Spinal cord (tissue), 10 donors: ENCODE data around the gene WASF3. TPM values are rescaled to one million over a fixed set of nuclear protein-coding genes. Genes with fewer than 3 reads are reported as not detected.

Source experiments
- DNase-seq, 6 donors: peaks; one replicate each; pipeline versions ENCODE4 v3.0.0 to v3.0.0-alpha.2; 2013 to 2015; ENCODE audit warnings: low spot score in 6 of 6, low read depth in 4 of 6
- H3K27ac ChIP-seq: one replicate; pipeline ENCODE4 v1.5.1; 2013; ENCODE audit warnings: low read depth, low read length, control low read depth
- H3K27me3 ChIP-seq: one replicate; pipeline ENCODE4 v1.6.1; 2013; ENCODE audit warnings: low read length; ENCODE audit not compliant: control insufficient read depth, insufficient read depth
- H3K36me3 ChIP-seq: one replicate; pipeline ENCODE4 v1.6.1; 2013; ENCODE audit warnings: low read length; ENCODE audit not compliant: control insufficient read depth, insufficient read depth
- H3K4me1 ChIP-seq: one replicate; pipeline ENCODE4 v1.6.1; 2013; ENCODE audit warnings: low read length; ENCODE audit not compliant: control insufficient read depth, insufficient read depth
- H3K4me3 ChIP-seq: one replicate; pipeline ENCODE4 v1.5.1; 2013; ENCODE audit warnings: low read depth, low read length, control low read depth
- H3K9me3 ChIP-seq: one replicate; pipeline ENCODE4 v1.6.1; 2013; ENCODE audit warnings: low read length; ENCODE audit not compliant: control insufficient read depth, insufficient read depth
- WGBS: methylation state at CpG from one replicate; pipeline ENCODE4 v1.1.5; 2013; ENCODE audit warnings: missing lambda C conversion rate; ENCODE audit not compliant: insufficient coverage; 5-methylcytosine and 5-hydroxymethylcytosine counted together
- polyA plus RNA-seq, 2 donors: library from polyadenylated mRNA; unstranded; fragments of 120-200 nt; gene quantifications; one replicate each; pipeline ENCODE4 v1.2.1, GENCODE V29; 2013; ENCODE audit not compliant: insufficient read length in 2 of 2
- total RNA-seq, 2 donors: library from RNA; depleted of rRNA in 1 of 2; stranded (reverse); fragments of 120-200 nt in 1 of 2; fragments of >200 nt in 1 of 2; gene quantifications; one replicate each; pipeline versions ENCODE4 v1.2.3 to v1.2.4, GENCODE V29; 2013 to 2014
- donor health status: healthy.

Gene WASF3
- total and polyA plus RNA-seq, 4 donors = 19.5 to 68.8 (median 53.0) TPM

GRCh38 chr13:26680572-26680971 lies 123.1 kb downstream of the WASF3 start:
- Histone ChIP-seq H3K27me3 (no peaks in the 10 kb centered on the region), H3K4me1 (peaks cover 4% of the 10 kb centered on the region), H3K4me3 (no peak overlapping the region), H3K9me3 (no peaks in the 10 kb centered on the region), H3K36me3 (peaks cover 41% of the 10 kb centered on the region), H3K27ac (no peak overlapping the region)
- DNase-seq = no peak
- WGBS = no CpG with 5 or more reads among the region's 5 CpGs

GRCh38 chr13:26681036-26681435 lies 123.6 kb downstream of the WASF3 start:
- no peaks in the 10 kb centered on the region for H3K9me3 ChIP-seq
- WGBS = 92% methylated on average over 14 of the region's 15 CpGs
- H3K4me1 ChIP-seq = peaks cover 4% of the 10 kb centered on the region
- no peak overlapping the region for H3K4me3 ChIP-seq
- no peak for DNase-seq
- H3K27me3 ChIP-seq = no peaks in the 10 kb centered on the region
- H3K36me3 ChIP-seq = peaks cover 43% of the 10 kb centered on the region
- H3K27ac ChIP-seq = no peak overlapping the region

GRCh38 chr13:26682606-26683005 lies 125.1 kb downstream of the WASF3 start:
- H3K27me3 ChIP-seq = no peaks in the 10 kb centered on the region
- DNase-seq = no peak
- H3K36me3 ChIP-seq = peaks cover 50% of the 10 kb centered on the region
- H3K27ac ChIP-seq = no peak overlapping the region
- peaks cover 4% of the 10 kb centered on the region for H3K4me1 ChIP-seq
- no peak overlapping the region for H3K4me3 ChIP-seq
- H3K9me3 ChIP-seq = no peaks in the 10 kb centered on the region
- WGBS = 92% methylated on average over 15 of the region's 19 CpGs

- Histone ChIP-seq H3K9me3 (peaks cover 3% of the 10 kb centered on the region), H3K36me3 (peaks cover 45% of the 10 kb centered on the region), H3K4me1 (no peaks in the 10 kb centered on the region), H3K27me3 (no peaks in the 10 kb centered on the region), H3K27ac (no peak overlapping the region), H3K4me3 (no peak overlapping the region)
- 98% methylated on average over 17 of the region's 22 CpGs for WGBS
- no peak for DNase-seq
These were observed 128.1 kb downstream of the WASF3 start for GRCh38 chr13:26685606-26686005.

- H3K36me3 ChIP-seq = peaks cover 41% of the 10 kb centered on the region
- peaks cover 5% of the 10 kb centered on the region for H3K9me3 ChIP-seq
- H3K27ac ChIP-seq = no peak overlapping the region
- H3K27me3 ChIP-seq = no peaks in the 10 kb centered on the region
- H3K4me1 ChIP-seq = no peaks in the 10 kb centered on the region
- H3K4me3 ChIP-seq = no peak overlapping the region
- DNase-seq = no peak
- WGBS = 96% methylated on average over 2 of the region's 2 CpGs
These were observed 128.8 kb downstream of the WASF3 start for GRCh38 chr13:26686285-26686684.

- Histone ChIP-seq H3K4me1 (no peaks in the 10 kb centered on the region), H3K4me3 (no peak overlapping the region), H3K27ac (no peak overlapping the region), H3K27me3 (no peaks in the 10 kb centered on the region), H3K9me3 (peaks cover 5% of the 10 kb centered on the region), H3K36me3 (peaks cover 22% of the 10 kb centered on the region)
- no peak for DNase-seq
- no CpG with 5 or more reads among the region's 8 CpGs for WGBS
These were observed 130.8 kb downstream of the WASF3 start for GRCh38 chr13:26688286-26688685.

- no peak for DNase-seq
- H3K4me3 ChIP-seq = no peak overlapping the region
- H3K36me3 ChIP-seq = peaks cover 22% of the 10 kb centered on the region
- no peaks in the 10 kb centered on the region for H3K27me3 ChIP-seq
- WGBS = 100% methylated on average over 1 of the region's 4 CpGs
- H3K9me3 ChIP-seq = peaks cover 5% of the 10 kb centered on the region
- no peaks in the 10 kb centered on the region for H3K4me1 ChIP-seq
- no peak overlapping the region for H3K27ac ChIP-seq
These were observed 131.5 kb downstream of the WASF3 start for GRCh38 chr13:26688980-26689379.

GRCh38 chr13:26693749-26694463 lies 136.4 kb downstream of the WASF3 start:
- 80% methylated on average over 10 of the region's 10 CpGs for WGBS
- no peak for DNase-seq

GRCh38 chr13:26694609-26695359 lies 137.3 kb downstream of the WASF3 start:
- Histone ChIP-seq H3K9me3 (peaks cover 3% of the 10 kb centered on the region), H3K27ac (no peak overlapping the region), H3K36me3 (peaks cover 7% of the 10 kb centered on the region), H3K4me1 (peaks cover 7% of the 10 kb centered on the region), H3K27me3 (no peaks in the 10 kb centered on the region), H3K4me3 (no peak overlapping the region)
- 90% methylated on average over 19 of the region's 19 CpGs for WGBS
- no peak for DNase-seq

More at GRCh38 chr13:26693749-26694463, 136.4 kb downstream of the WASF3 start:
- H3K27me3 ChIP-seq = no peaks in the 10 kb centered on the region
- no peak overlapping the region for H3K4me3 ChIP-seq
- H3K27ac ChIP-seq = no peak overlapping the region
- H3K9me3 ChIP-seq = peaks cover 5% of the 10 kb centered on the region
- peaks cover 7% of the 10 kb centered on the region for H3K4me1 ChIP-seq
- peaks cover 7% of the 10 kb centered on the region for H3K36me3 ChIP-seq

- Histone ChIP-seq H3K27ac (no peak overlapping the region), H3K9me3 (peaks cover 3% of the 10 kb centered on the region), H3K27me3 (no peaks in the 10 kb centered on the region), H3K4me1 (peaks cover 7% of the 10 kb centered on the region), H3K36me3 (peaks cover 7% of the 10 kb centered on the region), H3K4me3 (no peak overlapping the region)
- 87% methylated on average over 9 of the region's 9 CpGs for WGBS
- DNase-seq = no peak
These were observed 137.8 kb downstream of the WASF3 start for GRCh38 chr13:26695360-26695705.
